ENCODE measurements around the gene NPPB. TPM values are rescaled to one million over a fixed set of nuclear protein-coding genes. Genes with fewer than 3 reads are reported as not detected.

Gene NPPB
- polyA plus RNA-seq, 2 donors: 0.66 to 0.83 TPM

- Histone ChIP-seq H3K9me3 (ENCODE audit: control insufficient read depth in 2 of 2, insufficient read depth in 1 of 2, low read depth in 1 of 2, low read length in 1 of 2) (no peaks in the 10 kb centered on the region), H3K36me3 (ENCODE audit: control insufficient read depth in 2 of 2, insufficient read depth in 2 of 2, low read length in 1 of 2) (peaks cover 12 to 50% of the 10 kb centered on the region in 2 donors), H3K27me3 (ENCODE audit: control insufficient read depth in 1 of 2, insufficient read depth in 2 of 2, low read length in 2 of 2) (no peaks in the 10 kb centered on the region), H3K4me1 (ENCODE audit: control insufficient read depth in 2 of 2, insufficient read depth in 2 of 2, low read length in 1 of 2) (no peaks in the 10 kb centered on the region), H3K4me3 (ENCODE audit: low read depth in 1 of 2, low read length in 2 of 2) (no peak overlapping the region), H3K27ac (ENCODE audit: low read depth in 2 of 2, low read length in 1 of 2) (no peak overlapping the region)
- WGBS, 2 donors: 96% methylated on average over 9 of the region's 9 CpGs
These were observed 31.8 kb downstream of the NPPB start for GRCh38 chr1:11826946-11827345.

GRCh38 chr1:11825131-11825530, 33.6 kb downstream of the NPPB start:
- H3K36me3 ChIP-seq (ENCODE audit: control insufficient read depth in 2 of 2, insufficient read depth in 2 of 2, low read length in 1 of 2): peaks cover 12 to 50% of the 10 kb centered on the region in 2 donors

GRCh38 chr1:11823366-11824137, 35.2 kb downstream of the NPPB start:
- Histone ChIP-seq H3K27ac (ENCODE audit: low read depth in 2 of 2, low read length in 1 of 2) (no peak overlapping the region), H3K4me3 (ENCODE audit: low read depth in 1 of 2, low read length in 2 of 2) (no peak overlapping the region), H3K36me3 (ENCODE audit: control insufficient read depth in 2 of 2, insufficient read depth in 2 of 2, low read length in 1 of 2) (peaks cover 8 to 44% of the 10 kb centered on the region in 2 donors), H3K27me3 (ENCODE audit: control insufficient read depth in 1 of 2, insufficient read depth in 2 of 2, low read length in 2 of 2) (no peaks in the 10 kb centered on the region), H3K4me1 (ENCODE audit: control insufficient read depth in 2 of 2, insufficient read depth in 2 of 2, low read length in 1 of 2) (no peaks in the 10 kb centered on the region), H3K9me3 (ENCODE audit: control insufficient read depth in 2 of 2, insufficient read depth in 1 of 2, low read depth in 1 of 2, low read length in 1 of 2) (no peaks in the 10 kb centered on the region)
- WGBS, 2 donors: 90 to 93% methylated on average over 17 of the region's 17 CpGs

More at GRCh38 chr1:11825131-11825530, 33.6 kb downstream of the NPPB start:
- no peaks in the 10 kb centered on the region for H3K9me3 ChIP-seq (ENCODE audit: control insufficient read depth in 2 of 2, insufficient read depth in 1 of 2, low read depth in 1 of 2, low read length in 1 of 2)
- no peaks in the 10 kb centered on the region for H3K27me3 ChIP-seq (ENCODE audit: control insufficient read depth in 1 of 2, insufficient read depth in 2 of 2, low read length in 2 of 2)
- no peak overlapping the region for H3K4me3 ChIP-seq (ENCODE audit: low read depth in 1 of 2, low read length in 2 of 2)
- WGBS, 2 donors: 91% methylated on average over 7 of the region's 7 CpGs
- H3K27ac ChIP-seq (ENCODE audit: low read depth in 2 of 2, low read length in 1 of 2): no peak overlapping the region
- H3K4me1 ChIP-seq (ENCODE audit: control insufficient read depth in 2 of 2, insufficient read depth in 2 of 2, low read length in 1 of 2): no peaks in the 10 kb centered on the region

GRCh38 chr1:11822091-11822490, 36.7 kb downstream of the NPPB start:
- WGBS, 2 donors: 90 to 92% methylated on average over 3 of the region's 3 CpGs
- Histone ChIP-seq H3K36me3 (ENCODE audit: control insufficient read depth in 2 of 2, insufficient read depth in 2 of 2, low read length in 1 of 2) (peaks cover 13 to 36% of the 10 kb centered on the region in 2 donors), H3K4me1 (ENCODE audit: control insufficient read depth in 2 of 2, insufficient read depth in 2 of 2, low read length in 1 of 2) (no peaks in the 10 kb centered on the region), H3K27me3 (ENCODE audit: control insufficient read depth in 1 of 2, insufficient read depth in 2 of 2, low read length in 2 of 2) (no peaks in the 10 kb centered on the region), H3K27ac (ENCODE audit: low read depth in 2 of 2, low read length in 1 of 2) (no peak overlapping the region), H3K9me3 (ENCODE audit: control insufficient read depth in 2 of 2, insufficient read depth in 1 of 2, low read depth in 1 of 2, low read length in 1 of 2) (no peaks in the 10 kb centered on the region), H3K4me3 (ENCODE audit: low read depth in 1 of 2, low read length in 2 of 2) (no peak overlapping the region)

- 90 to 94% methylated on average over 12 of the region's 12 CpGs for WGBS, 2 donors
- Histone ChIP-seq H3K27ac (ENCODE audit: low read depth in 2 of 2, low read length in 1 of 2) (no peak overlapping the region), H3K9me3 (ENCODE audit: control insufficient read depth in 2 of 2, insufficient read depth in 1 of 2, low read depth in 1 of 2, low read length in 1 of 2) (no peaks in the 10 kb centered on the region), H3K4me3 (ENCODE audit: low read depth in 1 of 2, low read length in 2 of 2) (no peak overlapping the region), H3K4me1 (ENCODE audit: control insufficient read depth in 2 of 2, insufficient read depth in 2 of 2, low read length in 1 of 2) (no peaks in the 10 kb centered on the region), H3K36me3 (ENCODE audit: control insufficient read depth in 2 of 2, insufficient read depth in 2 of 2, low read length in 1 of 2) (peaks cover 7 to 16% of the 10 kb centered on the region in 2 donors), H3K27me3 (ENCODE audit: control insufficient read depth in 1 of 2, insufficient read depth in 2 of 2, low read length in 2 of 2) (no peaks in the 10 kb centered on the region)
These were observed 41.6 kb downstream of the NPPB start for GRCh38 chr1:11817192-11817591.

GRCh38 chr1:11813021-11813420, 45.7 kb downstream of the NPPB start:
- Histone ChIP-seq H3K4me1 (ENCODE audit: control insufficient read depth in 2 of 2, insufficient read depth in 2 of 2, low read length in 1 of 2) (no peaks in the 10 kb centered on the region), H3K27me3 (ENCODE audit: control insufficient read depth in 1 of 2, insufficient read depth in 2 of 2, low read length in 2 of 2) (no peaks in the 10 kb centered on the region), H3K36me3 (ENCODE audit: control insufficient read depth in 2 of 2, insufficient read depth in 2 of 2, low read length in 1 of 2) (peaks cover 7 to 14% of the 10 kb centered on the region in 2 donors), H3K9me3 (ENCODE audit: control insufficient read depth in 2 of 2, insufficient read depth in 1 of 2, low read depth in 1 of 2, low read length in 1 of 2) (no peaks in the 10 kb centered on the region), H3K4me3 (ENCODE audit: low read depth in 1 of 2, low read length in 2 of 2) (no peak overlapping the region), H3K27ac (ENCODE audit: low read depth in 2 of 2, low read length in 1 of 2) (no peak overlapping the region)
- 84 to 94% methylated on average over 5 of the region's 5 CpGs for WGBS, 2 donors

Other genes with a start within 250 kb of the NPPB start
- 1 to 10 TPM; 7.6 to 8.5 TPM for gene FBXO2, start 204.5 kb downstream of the NPPB start, polyA plus RNA-seq
- gene FBXO44, start 204.1 kb downstream of the NPPB start, polyA plus RNA-seq: 10 to 100 TPM in 1 of 2 donors, 1 to 10 TPM in 1; 9.0 to 16.2 TPM
- 10 to 100 TPM in 1 of 2 donors, 1 to 10 TPM in 1; 6.1 to 10.3 TPM for gene FBXO6, start 194.7 kb downstream of the NPPB start, polyA plus RNA-seq
- gene MAD2L2, start 177.8 kb downstream of the NPPB start, polyA plus RNA-seq: 10 to 100 TPM in 1 of 2 donors, 1 to 10 TPM in 1; 8.1 to 18.5 TPM
- gene DRAXIN, start 167.2 kb downstream of the NPPB start, polyA plus RNA-seq: under 1 TPM; 0.01 to 0.02 TPM
- 10 to 100 TPM; 23.7 to 34.6 TPM for gene AGTRAP, start 122.8 kb downstream of the NPPB start, polyA plus RNA-seq
- 1 to 10 TPM in 1 of 2 donors, under 1 TPM in 1; 0.98 to 1.3 TPM for gene C1orf167, start 96.8 kb downstream of the NPPB start, polyA plus RNA-seq
- 1 to 10 TPM; 8.2 to 9.4 TPM for gene MTHFR, start 53.0 kb downstream of the NPPB start, polyA plus RNA-seq
- gene CLCN6, start 52.8 kb downstream of the NPPB start, polyA plus RNA-seq: 1 to 10 TPM; 4.9 to 9.1 TPM
- under 1 TPM; 0.11 to 0.63 TPM for gene NPPA, start 11.2 kb downstream of the NPPB start, polyA plus RNA-seq
- gene KIAA2013, start 67.5 kb upstream of the NPPB start, polyA plus RNA-seq: 10 to 100 TPM; 16.6 to 28.5 TPM
- 10 to 100 TPM; 17.1 to 18.2 TPM for gene PLOD1, start 75.8 kb upstream of the NPPB start, polyA plus RNA-seq
- gene MFN2, start 121.5 kb upstream of the NPPB start, polyA plus RNA-seq: 10 to 100 TPM; 31.8 to 50.7 TPM
- 10 to 100 TPM; 15.0 to 16.2 TPM for gene MIIP, start 160.6 kb upstream of the NPPB start, polyA plus RNA-seq
- under 1 TPM; 0.14 TPM for gene TNFRSF8, start 204.4 kb upstream of the NPPB start, polyA plus RNA-seq